SK-N-SH (cell line): Measurements from ENCODE around the gene RCAN2. TPM values are rescaled to one million over a fixed set of nuclear protein-coding genes. Genes with fewer than 3 reads are reported as not detected.

Source experiments
- CTCF ChIA-PET: fragments of 300-600, 350-600 bp; formaldehyde crosslinking; extraction: SDS; loops from one replicate; lab custom pipeline; 2021; lab: Yijun Ruan, JAX
- POLR2A ChIA-PET: fragments of 350-600 bp; sonication (Branson Sonifier 250); formaldehyde crosslinking; extraction: SDS; loops from one replicate; lab custom pipeline; 2020; ENCODE audit warnings: antibody characterized with exemption, inconsistent platforms; lab: Yijun Ruan, JAX
- DNase-seq: peaks from one replicate; pipeline ENCODE4 v3.0.0; 2012
- H2AFZ ChIP-seq: fragments of 200-600 bp; sonication (generic); 2 replicates; pipeline ENCODE4 v1.8.1; 2016; ENCODE audit warnings: antibody characterized with exemption, mild to moderate bottlenecking, low read depth
- H3F3A ChIP-seq: fragments of 200-600 bp; sonication (generic); replicated peaks from 2 replicates; pipeline ENCODE3; 2016; ENCODE audit warnings: antibody characterized with exemption, mild to moderate bottlenecking; ENCODE audit not compliant: insufficient read depth
- H3K27ac ChIP-seq, 2 experiments: fragments of 200-500 bp in 1 of 2; fragments of 200-600 bp in 1 of 2; sonication (Bioruptor generic) in 1 of 2; sonication (generic), shearing (Covaris generic) in 1 of 2; 2 replicates each; pipeline versions ENCODE4 v1.5.1 to v1.6.1; 2014 to 2016; ENCODE audit warnings: low read depth in 2 of 2, inconsistent platforms in 1 of 2, low read length in 1 of 2, mild to moderate bottlenecking in 1 of 2, mixed read lengths in 1 of 2
- H3K27me3 ChIP-seq: fragments of 200-600 bp; sonication (generic), shearing (Covaris generic); 2 replicates; pipeline ENCODE4 v1.6.1; 2016; ENCODE audit warnings: mixed run types; ENCODE audit not compliant: insufficient read depth
- H3K36me3 ChIP-seq, 2 experiments: fragments of 200-500 bp in 1 of 2; fragments of 200-600 bp in 1 of 2; sonication (Bioruptor generic) in 1 of 2; sonication (generic) in 1 of 2; replicated peaks in 1 of 2; 2 replicates each; pipeline versions ENCODE3 to v1.5.1; 2014 to 2016; ENCODE audit warnings: low read length in 1 of 2, mild to moderate bottlenecking in 1 of 2; ENCODE audit not compliant: insufficient read depth in 2 of 2, control insufficient read depth in 1 of 2
- H3K4me1 ChIP-seq, 2 experiments: fragments of 200-500 bp in 1 of 2; fragments of 200-600 bp in 1 of 2; sonication (Bioruptor generic) in 1 of 2; sonication (generic), shearing (Covaris generic) in 1 of 2; 2 replicates each; pipeline versions ENCODE4 v1.5.1 to v1.6.1; 2014 to 2016; ENCODE audit warnings: low read depth in 1 of 2, low read length in 1 of 2, mixed run types in 1 of 2; ENCODE audit not compliant: insufficient read depth in 2 of 2, control insufficient read depth in 1 of 2
- H3K4me2 ChIP-seq: fragments of 200-600 bp; sonication (generic), shearing (Covaris generic); 2 replicates; pipeline ENCODE4 v1.6.1; 2017; ENCODE audit warnings: mixed run types
- H3K4me3 ChIP-seq, 2 experiments: fragments of 200-500 bp in 1 of 2; fragments of 200-600 bp in 1 of 2; sonication (Bioruptor generic) in 1 of 2; sonication (generic), shearing (Covaris generic) in 1 of 2; 2 replicates each; pipeline versions ENCODE4 v1.5.1 to v1.8.1; 2014 to 2016; ENCODE audit warnings: low read depth in 2 of 2, inconsistent platforms in 1 of 2, low read length in 1 of 2, mild to moderate bottlenecking in 1 of 2, mixed read lengths in 1 of 2, moderate library complexity in 1 of 2
- H3K79me2 ChIP-seq: fragments of 200-600 bp; sonication (generic); 2 replicates; pipeline ENCODE4 v1.8.1; 2017; ENCODE audit warnings: mild to moderate bottlenecking; ENCODE audit not compliant: insufficient read depth
- H3K9ac ChIP-seq: fragments of 200-600 bp; sonication (generic); 2 replicates; pipeline ENCODE4 v1.6.1; 2017; ENCODE audit warnings: mixed run types
- H3K9me2 ChIP-seq: fragments of 200-600 bp; sonication (generic); 2 replicates; pipeline ENCODE4 v1.6.1; 2017; ENCODE audit warnings: mixed run types
- H3K9me3 ChIP-seq: fragments of 200-600 bp; sonication (generic); 2 replicates; pipeline ENCODE4 v1.6.1; 2017; ENCODE audit warnings: mixed run types, mild to moderate bottlenecking, moderate library complexity
- H4K20me1 ChIP-seq: fragments of 200-600 bp; sonication (generic); 2 replicates; pipeline ENCODE4 v1.6.1; 2017; ENCODE audit warnings: mild to moderate bottlenecking, mixed run types; ENCODE audit not compliant: insufficient read depth
- CTCF ChIP-seq: fragments of 200-600 bp; sonication (generic); IDR thresholded peaks from 2 replicates; pipeline ENCODE4 v1.6.1; 2017; ENCODE audit warnings: antibody characterized with exemption, mild to moderate bottlenecking, moderate library complexity
- EP300 ChIP-seq, 2 experiments: IDR thresholded peaks; 2 replicates each; pipeline versions ENCODE4 v1.4.0 to v1.6.1; 2012; ENCODE audit warnings: borderline replicate concordance in 1 of 2, low read depth in 1 of 2, low read length in 1 of 2
- FOXM1 ChIP-seq: IDR thresholded peaks from 2 replicates; pipeline ENCODE4 v1.4.0; 2012; ENCODE audit warnings: low read depth, mild to moderate bottlenecking
- GATA2 ChIP-seq: sonication (generic); formaldehyde crosslinking; IDR thresholded peaks from 2 replicates; pipeline ENCODE4 v1.5.0; 2020; ENCODE audit warnings: mild to moderate bottlenecking, missing genetic modification reagents
- JUND ChIP-seq: IDR thresholded peaks from 2 replicates; pipeline ENCODE4 v1.4.0; 2012
- POLR2AphosphoS5 ChIP-seq: IDR thresholded peaks from 2 replicates; pipeline ENCODE4 v1.6.1; 2012; ENCODE audit warnings: low read depth, low read length
- WGBS: methylation state at CpG from one replicate; pipeline ENCODE4 v1.1.6; 2017; ENCODE audit warnings: low lambda C conversion rate; 5-methylcytosine and 5-hydroxymethylcytosine counted together
- polyA plus RNA-seq, 3 experiments: library from polyadenylated mRNA; depleted of rRNA; stranded (reverse); fragments of >200 nt; gene quantifications; 2 replicates each; pipeline ENCODE4 v1.2.3, GENCODE V29; 2012
- TF ChIP-seq, protein P1 (sequence below): IDR thresholded peaks from 2 replicates; pipeline ENCODE4 v1.4.0; 2012; ENCODE audit warnings: low read depth, borderline replicate concordance
- TF ChIP-seq, protein P2 (sequence below): IDR thresholded peaks from 2 replicates; pipeline ENCODE4 v1.4.0; 2012; ENCODE audit warnings: low read depth

The RCAN2 gene
- polyA plus RNA-seq, 1 of the 3 experiments (the other 2 are of a cell fraction), result not detected

- DNase-seq, result no peak
- CTCF ChIA-PET, result no interaction called here
- TF ChIP-seq, protein P1, sequence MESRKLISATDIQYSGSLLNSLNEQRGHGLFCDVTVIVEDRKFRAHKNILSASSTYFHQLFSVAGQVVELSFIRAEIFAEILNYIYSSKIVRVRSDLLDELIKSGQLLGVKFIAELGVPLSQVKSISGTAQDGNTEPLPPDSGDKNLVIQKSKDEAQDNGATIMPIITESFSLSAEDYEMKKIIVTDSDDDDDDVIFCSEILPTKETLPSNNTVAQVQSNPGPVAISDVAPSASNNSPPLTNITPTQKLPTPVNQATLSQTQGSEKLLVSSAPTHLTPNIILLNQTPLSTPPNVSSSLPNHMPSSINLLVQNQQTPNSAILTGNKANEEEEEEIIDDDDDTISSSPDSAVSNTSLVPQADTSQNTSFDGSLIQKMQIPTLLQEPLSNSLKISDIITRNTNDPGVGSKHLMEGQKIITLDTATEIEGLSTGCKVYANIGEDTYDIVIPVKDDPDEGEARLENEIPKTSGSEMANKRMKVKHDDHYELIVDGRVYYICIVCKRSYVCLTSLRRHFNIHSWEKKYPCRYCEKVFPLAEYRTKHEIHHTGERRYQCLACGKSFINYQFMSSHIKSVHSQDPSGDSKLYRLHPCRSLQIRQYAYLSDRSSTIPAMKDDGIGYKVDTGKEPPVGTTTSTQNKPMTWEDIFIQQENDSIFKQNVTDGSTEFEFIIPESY, result no peak
- TF ChIP-seq CTCF (no peak), GATA2 (CRISPR knock-in tag) (no peak), POLR2AphosphoS5 (no peak), FOXM1 (no peak), EP300 (IDR thresholded peaks at IDR 0.05; ENCODE audit: borderline replicate concordance in 1 of 2, low read depth in 1 of 2, low read length in 1 of 2) (no peak)
- TF ChIP-seq, protein P2, sequence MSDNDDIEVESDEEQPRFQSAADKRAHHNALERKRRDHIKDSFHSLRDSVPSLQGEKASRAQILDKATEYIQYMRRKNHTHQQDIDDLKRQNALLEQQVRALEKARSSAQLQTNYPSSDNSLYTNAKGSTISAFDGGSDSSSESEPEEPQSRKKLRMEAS, result no peak
- TF ChIP-seq, all 33 proteins: peak for 0
- Histone ChIP-seq H3K9ac (no peak overlapping the region), H2AFZ (no peak overlapping the region), H3K9me2 (no peaks in the 10 kb centered on the region), H3K27me3 (peaks cover 31% of the 10 kb centered on the region), H3K9me3 (no peaks in the 10 kb centered on the region), H3K36me3 (no peaks in the 10 kb centered on the region), H3K4me1 (no peaks in the 10 kb centered on the region), H3F3A (no peaks in the 10 kb centered on the region), H3K27ac (no peak overlapping the region), H4K20me1 (no peaks in the 10 kb centered on the region), H3K4me2 (no peak overlapping the region), H3K4me3 (no peak overlapping the region), H3K79me2 (no peaks in the 10 kb centered on the region)
- POLR2A ChIA-PET, result no interaction called here
- WGBS, result 13% methylated on average over 3 of the region's 3 CpGs
These were observed 316.3 kb downstream of the RCAN2 start for GRCh38 chr6:46174904-46175303.

DNA sequence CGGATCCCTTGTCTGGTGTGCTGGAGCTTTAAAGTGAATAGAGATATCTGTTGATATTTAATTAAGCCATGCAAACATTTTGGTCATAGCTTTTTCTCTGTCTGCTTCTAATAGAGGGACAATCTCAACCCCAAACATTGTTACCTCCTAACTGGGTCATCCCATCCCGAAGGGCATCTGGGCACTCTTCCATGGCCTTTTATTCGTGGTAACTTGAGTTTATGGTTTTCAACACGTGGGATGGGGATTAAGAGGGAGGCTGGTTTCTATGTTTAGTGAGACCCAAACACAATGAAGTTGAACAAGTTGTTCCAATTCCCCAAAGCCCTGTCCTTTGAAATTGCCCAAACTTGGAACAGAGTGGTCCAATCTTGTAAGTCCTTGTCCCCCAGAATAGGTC is 319.1 kb downstream of the RCAN2 start:
- H3K4me2 ChIP-seq, result no peak overlapping the region
- H3K4me3 ChIP-seq, result no peak overlapping the region
- ChIA-PET CTCF (interaction anchor here (2.2 kb wide), 1 partner anchor 9 kb away, joined by 6 read pairs; no protein-coding TSS in a partner anchor), POLR2A (no interaction called here)
- H3K79me2 ChIP-seq, result no peaks in the 10 kb centered on the region
- no peak for DNase-seq
- H2AFZ ChIP-seq, result no peak overlapping the region
- H3K9me2 ChIP-seq, result no peaks in the 10 kb centered on the region
- 0% methylated on average over 4 of the region's 4 CpGs for WGBS
- no peaks in the 10 kb centered on the region for H4K20me1 ChIP-seq
- no peaks in the 10 kb centered on the region for H3K36me3 ChIP-seq
- no peaks in the 10 kb centered on the region for H3K9me3 ChIP-seq
- H3K4me1 ChIP-seq, result no peaks in the 10 kb centered on the region
- no peak overlapping the region for H3K9ac ChIP-seq
- no peaks in the 10 kb centered on the region for H3F3A ChIP-seq
- no peak for TF ChIP-seq JUND
- no peak overlapping the region for H3K27ac ChIP-seq
- peaks cover 37% of the 10 kb centered on the region for H3K27me3 ChIP-seq

Other genes starting within 250 kb of the RCAN2 start
- gene CYP39A1, start 161.4 kb upstream of the RCAN2 start, polyA plus RNA-seq (2012; rRNA removed), result not detected in 2 replicates
- 0.66 and 1.7 TPM in 2 replicates for gene SLC25A27, start 161.5 kb upstream of the RCAN2 start, polyA plus RNA-seq (2012; rRNA removed)
- not detected in 2 replicates for gene TDRD6, start 196.4 kb upstream of the RCAN2 start, polyA plus RNA-seq (2012; rRNA removed)
- not detected in 2 replicates for gene PLA2G7, start 243.9 kb upstream of the RCAN2 start, polyA plus RNA-seq (2012; rRNA removed)